C4-2B (cell line): ENCODE data around the gene RET.

ENCODE experiments used
- H3K27ac ChIP-seq: fragments of 450-650 bp; 2 replicates; pipeline ENCODE4 v1.5.1; 2017
- CTCF ChIP-seq: fragments of 450-650 bp; conservative IDR thresholded peaks from 2 replicates; pipeline ENCODE4 v1.5.1; 2017; ENCODE audit warnings: mild to moderate bottlenecking
- ZFX ChIP-seq: fragments of 450-650 bp; IDR thresholded peaks from 2 replicates; pipeline ENCODE4 v1.6.1; 2017

The RET gene

GRCh38 chr10:43105102-43105955, 28.5 kb downstream of the RET start:
- H3K27ac ChIP-seq, result peak overlapping the region; percentile 54

GRCh38 chr10:43105956-43106229, 29.0 kb downstream of the RET start:
- TF ChIP-seq CTCF, result no peak
- no peak for TF ChIP-seq ZFX
- H3K27ac ChIP-seq, result peak overlapping the region; percentile 54

More at GRCh38 chr10:43105102-43105955, 28.5 kb downstream of the RET start:
- TF ChIP-seq ZFX (no peak), CTCF (peak; percentile 100)

- TF ChIP-seq ZFX (no peak), CTCF (no peak)
- peak overlapping the region; percentile 54 for H3K27ac ChIP-seq
These were observed 29.6 kb downstream of the RET start for GRCh38 chr10:43106256-43107091.

GRCh38 chr10:43108951-43109350, 32.1 kb downstream of the RET start:
- no peak for TF ChIP-seq ZFX
- no peak for TF ChIP-seq CTCF
- H3K27ac ChIP-seq, result no peak overlapping the region

- TF ChIP-seq CTCF (no peak), ZFX (no peak)
- H3K27ac ChIP-seq, result no peak overlapping the region
These were observed 32.9 kb downstream of the RET start for GRCh38 chr10:43109671-43110249.

- no peak overlapping the region for H3K27ac ChIP-seq
- no peak for TF ChIP-seq ZFX
- no peak for TF ChIP-seq CTCF
These were observed 33.6 kb downstream of the RET start for GRCh38 chr10:43110338-43111071.
